GM18505 (cell line): ENCODE measurements around the gene RBM44.

Experiments
- ATAC-seq: cut with Tn5 transposase; IDR thresholded peaks from one replicate; pipeline ENCODE4 v1.9.1; 2021; ENCODE audit not compliant: unreplicated experiment
- POLR2A ChIP-seq: IDR thresholded peaks from 4 replicates; pipeline ENCODE4 v1.6.1; 2011; ENCODE audit warnings: borderline replicate concordance; ENCODE audit not compliant: insufficient read depth, insufficient read length; ENCODE audit errors: extremely low read depth

The RBM44 gene

GRCh38 chr2:237875256-237876060 is 76.9 kb downstream of the RBM44 start:
- no peak for ATAC-seq
- no peak for TF ChIP-seq POLR2A

GRCh38 chr2:237876061-237876526 is 77.5 kb downstream of the RBM44 start:
- no peak for TF ChIP-seq POLR2A
- no peak for ATAC-seq

GRCh38 chr2:237876532-237876931 is 78.0 kb downstream of the RBM44 start:
- TF ChIP-seq POLR2A, result no peak
- no peak for ATAC-seq

GRCh38 chr2:237876951-237877491 is 78.4 kb downstream of the RBM44 start:
- no peak for TF ChIP-seq POLR2A
- no peak for ATAC-seq

- no peak for ATAC-seq
- TF ChIP-seq POLR2A, result no peak
Measured at GRCh38 chr2:237877576-237878307, 79.2 kb downstream of the RBM44 start.

GRCh38 chr2:237878321-237879057 is 79.9 kb downstream of the RBM44 start:
- no peak for ATAC-seq
- no peak for TF ChIP-seq POLR2A

- ATAC-seq, result no peak
- TF ChIP-seq POLR2A, result no peak
Measured at GRCh38 chr2:237879058-237879430, 80.5 kb downstream of the RBM44 start.

- no peak for TF ChIP-seq POLR2A
- no peak for ATAC-seq
Measured at GRCh38 chr2:237879991-237880560, 81.5 kb downstream of the RBM44 start.

- ATAC-seq, result no peak
- no peak for TF ChIP-seq POLR2A
Measured at GRCh38 chr2:237882510-237883481, 84.2 kb downstream of the RBM44 start.

- no peak for ATAC-seq
Measured at GRCh38 chr2:237883951-237884446, 85.4 kb downstream of the RBM44 start.

GRCh38 chr2:237884681-237885080 is 86.1 kb downstream of the RBM44 start:
- no peak for TF ChIP-seq POLR2A
- ATAC-seq, result no peak

More at GRCh38 chr2:237883951-237884446, 85.4 kb downstream of the RBM44 start:
- no peak for TF ChIP-seq POLR2A

GRCh38 chr2:237885111-237885930 is 86.7 kb downstream of the RBM44 start:
- TF ChIP-seq POLR2A, result no peak
- no peak for ATAC-seq
